HG02938 (cell line): Measurements from ENCODE around the gene STKLD1.
"Not testable (repeated sequence)": the region's sequence is repeated elsewhere in the genome, so short reads cannot be mapped to it uniquely, and the experiment has no call there.

Source experiments
- ATAC-seq: cut with Tn5 transposase; IDR thresholded peaks from one replicate; pipeline ENCODE4 v1.9.1; 2021; ENCODE audit warnings: mild to moderate bottlenecking, moderate library complexity; ENCODE audit not compliant: unreplicated experiment

The STKLD1 gene

DNA sequence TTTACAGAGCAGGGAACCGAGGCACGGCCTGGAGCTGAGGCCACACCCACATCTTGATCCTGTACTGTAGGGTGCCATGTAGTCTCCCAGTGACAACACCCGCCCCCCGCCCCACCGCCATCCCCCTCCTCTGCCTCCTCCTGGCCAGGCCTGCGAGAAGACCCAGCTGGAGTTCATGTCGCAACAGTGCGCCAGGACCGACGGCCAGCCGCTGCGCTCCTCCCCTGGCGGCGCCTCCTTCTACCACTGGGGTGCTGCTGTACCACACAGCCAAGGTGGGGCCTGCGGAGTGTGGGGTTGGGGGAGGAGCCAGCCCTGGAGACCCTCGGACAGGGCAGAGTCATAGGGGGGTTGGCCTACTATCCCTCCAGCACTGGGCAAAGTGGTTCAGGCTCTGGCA is 60.5 kb downstream of the STKLD1 start:
- ATAC-seq = no peak

DNA sequence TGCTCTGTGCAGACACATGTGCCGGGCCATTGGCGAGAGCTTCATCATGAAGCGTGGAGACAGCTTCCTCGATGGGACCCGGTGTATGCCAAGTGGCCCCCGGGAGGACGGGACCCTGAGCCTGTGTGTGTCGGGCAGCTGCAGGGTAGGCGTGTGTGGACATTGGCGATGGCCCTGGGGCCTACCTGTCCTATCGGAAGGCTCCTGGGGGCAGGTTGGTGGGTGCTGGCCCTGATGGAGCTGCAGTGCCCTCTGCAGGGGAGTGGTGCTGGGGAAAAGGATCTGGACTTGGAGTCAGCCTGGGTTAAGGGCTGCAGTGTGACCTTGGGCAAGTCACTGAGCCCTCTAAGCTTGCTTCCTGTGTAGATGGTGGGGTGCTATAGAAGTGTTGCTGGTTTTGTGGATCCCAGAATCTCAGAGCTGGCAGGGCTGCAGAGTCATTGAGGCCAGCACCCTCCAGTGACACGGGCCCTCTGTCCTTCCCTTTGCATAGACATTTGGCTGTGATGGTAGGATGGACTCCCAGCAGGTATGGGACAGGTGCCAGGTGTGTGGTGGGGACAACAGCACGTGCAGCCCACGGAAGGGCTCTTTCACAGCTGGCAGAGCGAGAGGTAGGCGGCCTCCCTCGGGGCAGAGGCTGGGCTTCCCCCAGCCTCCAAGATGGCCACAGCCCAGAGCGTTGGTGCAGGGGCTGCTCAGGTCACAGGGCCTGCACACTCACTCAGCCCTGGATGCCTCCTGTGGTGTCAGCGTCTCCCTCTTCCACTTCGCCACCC is 61.8 kb downstream of the STKLD1 start:
- ATAC-seq = no peak

DNA sequence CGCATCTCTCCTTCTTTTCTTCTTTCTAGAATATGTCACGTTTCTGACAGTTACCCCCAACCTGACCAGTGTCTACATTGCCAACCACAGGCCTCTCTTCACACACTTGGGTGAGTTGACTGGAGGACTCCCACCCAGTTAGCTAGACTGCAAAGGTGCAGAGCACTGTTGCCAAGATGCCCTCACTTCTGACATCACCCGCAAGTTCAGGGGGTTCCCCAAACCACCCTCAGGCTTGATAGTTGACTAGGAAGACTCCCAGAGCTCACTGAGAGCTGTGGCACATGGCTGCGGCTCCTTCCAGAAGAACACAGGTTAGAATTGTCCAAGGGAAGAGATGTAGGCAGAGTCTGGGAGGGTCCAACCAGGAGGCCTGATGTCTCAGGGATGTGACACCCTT is 63.2 kb downstream of the STKLD1 start:
- no peak for ATAC-seq

DNA sequence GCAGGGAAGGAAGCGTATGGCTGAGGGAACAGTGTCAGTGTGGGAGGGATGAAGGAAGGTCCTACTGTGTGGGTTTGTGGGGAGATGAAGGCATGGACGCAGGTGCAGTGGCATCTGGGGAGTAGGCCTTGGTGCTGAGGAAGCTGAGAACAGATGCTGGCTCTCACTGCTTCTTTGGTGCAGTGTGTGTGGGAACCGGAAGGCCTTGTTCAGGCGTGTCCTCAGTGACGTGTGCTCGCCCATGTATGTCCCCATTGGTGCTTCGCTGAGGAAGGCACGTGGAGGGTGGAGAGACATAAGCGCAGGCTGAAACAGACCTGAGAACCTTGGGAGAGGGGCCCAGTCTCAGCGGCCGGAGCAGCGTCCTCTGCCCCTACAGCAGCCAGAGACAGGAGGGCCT is 64.7 kb downstream of the STKLD1 start:
- ATAC-seq = no peak

DNA sequence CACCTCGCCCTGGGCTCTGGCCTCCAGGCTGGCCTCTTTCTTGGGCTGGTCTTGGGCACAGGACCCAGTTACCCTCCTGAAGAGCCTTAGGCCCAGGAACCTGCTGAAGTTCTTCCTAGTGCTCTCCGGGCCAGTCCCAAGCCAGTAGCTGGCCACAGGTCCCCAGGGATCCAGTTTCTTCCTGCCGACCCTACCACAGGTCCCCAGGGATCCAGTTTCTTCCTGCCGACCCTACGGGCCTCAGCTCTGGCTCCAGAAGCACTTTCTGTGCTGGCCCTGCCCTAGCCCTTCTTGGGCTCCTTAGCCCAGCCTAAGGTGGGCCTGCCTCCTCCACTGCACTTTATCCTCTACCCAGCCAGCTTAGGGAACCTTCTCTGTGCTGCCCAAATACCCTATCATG is 65.4 kb downstream of the STKLD1 start:
- ATAC-seq = no peak

DNA sequence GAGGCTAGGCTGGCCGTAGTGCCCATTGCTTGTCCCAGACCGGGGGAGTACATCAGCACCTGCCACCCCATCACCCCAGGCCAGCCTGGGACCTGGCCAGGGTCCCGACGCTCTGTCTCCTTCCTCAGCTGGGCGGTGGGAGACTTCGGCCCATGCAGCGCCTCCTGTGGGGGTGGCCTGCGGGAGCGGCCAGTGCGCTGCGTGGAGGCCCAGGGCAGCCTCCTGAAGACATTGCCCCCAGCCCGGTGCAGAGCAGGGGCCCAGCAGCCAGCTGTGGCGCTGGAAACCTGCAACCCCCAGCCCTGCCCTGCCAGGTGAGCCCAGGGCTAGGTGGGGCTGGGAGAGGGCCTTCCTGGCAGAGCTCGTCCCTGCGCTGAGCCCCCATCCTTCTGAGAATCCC is 67.1 kb downstream of the STKLD1 start:
- no peak for ATAC-seq

DNA sequence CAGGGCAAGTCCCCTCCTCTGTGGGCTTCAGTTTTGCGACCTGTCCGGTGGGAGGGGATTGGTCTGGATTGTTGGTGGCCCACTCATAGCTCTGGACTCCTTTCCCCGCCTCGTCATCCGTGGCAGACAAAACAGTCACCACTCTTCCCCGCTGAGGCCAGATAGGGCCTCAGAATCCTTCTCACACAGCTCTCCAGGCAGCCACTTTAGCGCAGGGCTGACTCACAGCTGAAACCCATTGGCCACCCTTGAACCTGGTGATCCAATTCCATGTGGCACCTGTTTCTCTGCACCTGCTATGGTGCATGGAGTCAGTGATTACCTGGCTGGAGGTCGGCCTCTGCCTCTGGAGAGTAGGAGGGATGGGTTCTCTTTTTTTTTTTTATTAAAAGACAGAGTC is 67.8 kb downstream of the STKLD1 start:
- ATAC-seq = no peak

DNA sequence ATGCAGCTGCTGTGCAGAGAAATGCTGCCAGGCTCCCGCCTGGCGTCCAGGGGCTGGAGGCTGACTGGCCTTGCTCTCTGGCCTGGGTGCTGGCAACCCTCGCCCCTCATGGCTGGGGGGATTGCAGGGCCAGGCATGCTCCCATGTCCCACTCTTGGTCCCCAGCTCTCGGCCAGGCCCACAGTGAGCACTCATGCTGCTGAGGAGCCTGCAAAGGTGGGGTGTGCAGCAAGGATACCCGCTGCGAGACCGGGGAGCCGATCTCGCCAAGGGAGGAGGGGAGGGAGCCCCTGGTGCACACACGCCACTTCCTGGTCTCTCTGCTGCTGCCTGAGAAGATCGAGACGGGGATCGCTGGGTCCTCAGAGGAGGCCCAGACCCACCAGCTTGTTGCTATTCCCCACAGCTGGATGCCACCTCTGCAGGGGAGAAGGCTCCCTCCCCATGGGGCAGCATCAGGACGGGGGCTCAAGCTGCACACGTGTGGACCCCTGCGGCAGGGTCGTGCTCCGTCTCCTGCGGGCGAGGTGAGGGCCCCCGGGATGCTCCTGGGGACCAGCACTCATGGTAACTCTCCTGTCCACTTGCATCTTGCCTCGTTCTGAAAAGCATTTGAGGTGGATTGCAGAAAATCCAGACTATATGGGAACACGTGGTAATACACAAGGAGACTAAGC is 69.3 kb downstream of the STKLD1 start:
- no peak for ATAC-seq

DNA sequence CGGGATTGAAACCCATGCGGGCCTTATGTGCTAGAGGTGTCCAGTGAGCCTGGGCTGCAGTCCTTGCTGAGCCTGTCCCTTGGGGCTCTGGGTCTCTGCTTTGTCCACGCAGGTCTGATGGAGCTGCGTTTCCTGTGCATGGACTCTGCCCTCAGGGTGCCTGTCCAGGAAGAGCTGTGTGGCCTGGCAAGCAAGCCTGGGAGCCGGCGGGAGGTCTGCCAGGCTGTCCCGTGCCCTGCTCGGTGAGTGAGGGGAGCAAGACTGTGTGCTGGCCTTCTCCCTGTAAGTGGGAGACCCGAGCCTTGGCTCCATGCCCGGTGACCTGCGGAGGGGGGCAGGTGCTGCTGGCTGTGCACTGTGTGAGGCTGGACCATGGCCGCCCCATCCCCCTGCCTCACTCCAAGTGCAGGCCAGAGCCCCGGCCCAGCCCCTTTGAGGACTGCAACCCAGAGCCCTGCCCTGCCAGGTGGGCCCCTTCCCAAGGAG is 72.4 kb downstream of the STKLD1 start:
- ATAC-seq = no peak

DNA sequence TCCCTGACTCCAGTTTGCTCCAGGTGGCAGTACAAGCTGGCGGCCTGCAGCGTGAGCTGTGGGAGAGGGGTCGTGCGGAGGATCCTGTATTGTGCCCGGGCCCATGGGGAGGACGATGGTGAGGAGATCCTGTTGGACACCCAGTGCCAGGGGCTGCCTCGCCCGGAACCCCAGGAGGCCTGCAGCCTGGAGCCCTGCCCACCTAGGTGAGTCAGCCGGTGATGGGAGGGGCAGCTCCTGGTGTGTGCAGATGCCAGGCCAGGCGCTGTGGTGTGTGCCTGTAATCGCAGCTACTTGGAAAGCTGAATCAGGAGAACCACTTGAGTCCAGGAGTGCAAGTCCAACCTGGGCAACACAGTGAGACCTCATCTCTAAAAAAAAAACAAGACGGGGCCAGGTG is 73.6 kb downstream of the STKLD1 start:
- ATAC-seq = no peak

DNA sequence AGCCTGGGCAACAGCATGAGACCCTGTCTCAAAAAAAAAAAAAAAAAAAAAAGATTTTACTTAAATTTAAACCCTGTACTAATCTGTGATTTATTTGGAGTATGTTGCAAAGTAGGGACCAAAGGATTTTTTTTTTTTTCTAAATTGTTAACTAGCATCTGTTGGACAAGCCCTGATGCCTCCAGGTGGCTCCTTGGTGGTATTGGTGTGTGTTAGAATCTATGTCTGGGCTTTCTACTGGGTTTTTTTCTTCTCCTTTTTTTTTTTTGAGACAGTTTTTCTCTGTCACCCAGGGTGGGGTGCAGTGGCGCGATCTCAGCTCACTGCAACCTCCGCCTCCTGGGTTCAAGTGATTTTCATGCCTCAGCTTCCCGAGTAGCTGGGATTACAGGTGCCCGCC is 75.7 kb downstream of the STKLD1 start:
- ATAC-seq = not testable (repeated sequence)

DNA sequence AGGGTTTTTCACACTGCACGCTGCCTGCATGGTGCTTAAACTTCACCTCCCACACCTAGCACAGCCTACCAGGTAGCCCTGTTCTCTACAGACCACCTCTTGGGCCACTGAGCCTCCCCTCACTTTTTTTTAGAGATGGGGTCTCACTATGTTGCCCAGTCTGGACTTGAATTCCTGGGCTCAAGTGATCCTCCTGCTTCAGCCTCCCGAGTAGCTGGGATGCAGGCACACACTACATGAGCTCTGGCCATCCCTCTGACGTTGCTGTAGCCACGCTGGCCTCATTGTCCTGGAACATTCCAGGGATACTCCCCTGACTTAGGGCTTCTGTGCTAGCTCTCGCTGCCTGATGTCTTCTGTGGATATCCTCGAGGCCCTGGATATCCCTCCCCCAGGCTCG is 76.4 kb downstream of the STKLD1 start:
- ATAC-seq = no peak

DNA sequence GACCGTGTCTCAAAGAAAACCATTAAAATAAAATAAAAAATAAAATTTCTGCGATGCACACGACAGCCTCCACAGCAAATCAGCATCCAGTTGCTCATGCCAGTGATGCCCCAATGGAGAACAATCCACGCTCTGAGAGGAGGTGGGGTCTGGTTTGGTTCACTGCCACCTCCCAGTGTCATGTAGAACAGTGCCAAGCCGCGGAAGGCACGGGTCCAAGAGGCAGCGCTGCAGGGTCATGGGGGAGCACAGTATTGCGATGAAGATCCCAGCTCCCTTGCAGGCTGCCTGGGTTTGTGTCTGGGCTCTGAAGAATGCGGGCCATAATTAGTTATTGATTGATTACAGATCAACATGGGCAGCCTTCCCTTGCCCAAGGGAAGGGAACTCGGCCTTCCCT is 77.5 kb downstream of the STKLD1 start:
- no peak for ATAC-seq

DNA sequence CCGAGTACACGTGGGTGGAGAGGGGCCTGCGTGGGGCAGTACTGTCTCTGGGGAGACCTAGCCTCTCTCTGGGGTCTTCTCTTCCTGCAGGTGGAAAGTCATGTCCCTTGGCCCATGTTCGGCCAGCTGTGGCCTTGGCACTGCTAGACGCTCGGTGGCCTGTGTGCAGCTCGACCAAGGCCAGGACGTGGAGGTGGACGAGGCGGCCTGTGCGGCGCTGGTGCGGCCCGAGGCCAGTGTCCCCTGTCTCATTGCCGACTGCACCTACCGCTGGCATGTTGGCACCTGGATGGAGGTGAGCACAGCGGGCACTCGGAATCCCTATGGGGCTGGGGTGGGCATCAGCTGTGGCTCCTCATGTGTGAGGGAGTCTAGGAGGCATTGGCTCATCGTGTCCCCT is 78.2 kb downstream of the STKLD1 start:
- ATAC-seq = no peak

DNA sequence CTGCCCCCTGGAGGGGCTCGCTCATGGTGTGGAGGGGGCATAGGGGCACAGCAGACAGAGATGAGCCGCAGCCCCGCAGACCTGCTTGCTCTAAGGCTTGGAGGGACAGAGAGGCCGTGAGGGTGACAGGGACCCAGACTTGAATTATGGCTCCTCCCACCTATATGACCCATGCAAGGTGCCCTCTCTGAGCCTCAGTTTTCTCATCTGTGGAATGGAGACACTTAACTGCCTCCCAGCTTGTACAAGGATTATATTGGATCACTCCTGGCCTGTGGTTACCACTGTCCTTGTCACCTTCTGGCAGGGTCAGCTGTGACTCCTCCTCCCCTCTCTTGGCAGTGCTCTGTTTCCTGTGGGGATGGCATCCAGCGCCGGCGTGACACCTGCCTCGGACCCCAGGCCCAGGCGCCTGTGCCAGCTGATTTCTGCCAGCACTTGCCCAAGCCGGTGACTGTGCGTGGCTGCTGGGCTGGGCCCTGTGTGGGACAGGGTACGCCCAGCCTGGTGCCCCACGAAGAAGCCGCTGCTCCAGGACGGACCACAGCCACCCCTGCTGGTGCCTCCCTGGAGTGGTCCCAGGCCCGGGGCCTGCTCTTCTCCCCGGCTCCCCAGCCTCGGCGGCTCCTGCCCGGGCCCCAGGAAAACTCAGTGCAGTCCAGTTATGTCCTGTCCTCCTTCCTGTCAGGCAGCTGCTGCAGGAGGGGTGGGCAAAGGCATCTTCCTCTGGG is 78.9 kb downstream of the STKLD1 start:
- no peak for ATAC-seq
